ENCODE measurements around the gene RCHY1. TPM values are rescaled to one million over a fixed set of nuclear protein-coding genes. Genes with fewer than 3 reads are reported as not detected.

The RCHY1 gene
- total and polyA plus RNA-seq, 2 experiments from 2014 or later: 42.9 to 46.5 TPM

GRCh38 chr4:75549019-75549418 is 34.8 kb upstream of the RCHY1 start:
- H3K36me3 ChIP-seq (ENCODE audit: insufficient read depth): no peaks in the 10 kb centered on the region
- no peak overlapping the region for H3K4me2 ChIP-seq
- DNase-seq (ENCODE audit: low spot score): no peak
- no peaks in the 10 kb centered on the region for H4K20me1 ChIP-seq (replicated peaks; ENCODE audit: insufficient read depth)
- no peak overlapping the region for H3K4me3 Mint-ChIP-seq
- no peaks in the 10 kb centered on the region for H3K4me1 ChIP-seq (ENCODE audit: insufficient read depth)
- 0 out of 2 replicates have a peak, but pooled peaks cover 7% of the 10 kb centered on the region for H3K9me2 ChIP-seq (ENCODE audit: insufficient read depth)
- H3K79me2 ChIP-seq (replicated peaks; ENCODE audit: insufficient read depth): no peaks in the 10 kb centered on the region
- no peak for ATAC-seq
- no peaks in the 10 kb centered on the region for H3K9me3 Mint-ChIP-seq
- no peak overlapping the region for H3K27ac ChIP-seq (ENCODE audit: low read depth)
- no peaks in the 10 kb centered on the region for H3F3A ChIP-seq (replicated peaks; ENCODE audit: low read depth)
- H3K27me3 ChIP-seq (ENCODE audit: insufficient read depth): no peaks in the 10 kb centered on the region
- H3K27ac Mint-ChIP-seq: no peak overlapping the region
- H3K27me3 Mint-ChIP-seq (ENCODE audit: insufficient read depth, low read depth, poor library complexity): peaks cover 2% of the 10 kb centered on the region
- H3K4me1 Mint-ChIP-seq: no peaks in the 10 kb centered on the region
- H3K4me3 ChIP-seq: no peak overlapping the region
- no peaks in the 10 kb centered on the region for H3K36me3 Mint-ChIP-seq (ENCODE audit: low read depth)
- no peak overlapping the region for H2AFZ ChIP-seq
- no peak for TF ChIP-seq EZH2 (IDR thresholded peaks at IDR 0.05; ENCODE audit: low read depth, unreplicated experiment)
- TF ChIP-seq POLR2AphosphoS5 (IDR thresholded peaks at IDR 0.05; ENCODE audit: low read depth): no peak
- TF ChIP-seq ZNF114 (CRISPR knock-in tag; IDR thresholded peaks at IDR 0.05): no peak
- TF ChIP-seq REST (IDR thresholded peaks at IDR 0.05; ENCODE audit: unreplicated experiment): no peak
- TF ChIP-seq JUNB (IDR thresholded peaks at IDR 0.05; ENCODE audit: unreplicated experiment): no peak
- no peak for TF ChIP-seq CTCF (conservative IDR thresholded peaks at IDR 0.05; ENCODE audit: low read depth in 2 of 2)
- no peak for TF ChIP-seq CREB1 (CRISPR knock-in tag; IDR thresholded peaks at IDR 0.05; ENCODE audit: low read depth)
- TF ChIP-seq ZNF331 (CRISPR knock-in tag; IDR thresholded peaks at IDR 0.05; ENCODE audit: low read depth): no peak
- TF ChIP-seq ZNF462 (CRISPR knock-in tag; IDR thresholded peaks at IDR 0.05): no peak
- TF ChIP-seq EZH2phosphoT487 (IDR thresholded peaks at IDR 0.05; ENCODE audit: unreplicated experiment): no peak
